NCI-H2227 treated with DMSO at 0.1 percent for 48 hours (cell line): ENCODE results near the gene PLD5.
A peak's percentile ranks its signal among the peaks of the same experiment; 100 is the strongest.
"Not testable (repeated sequence)": the region's sequence is repeated elsewhere in the genome, so short reads cannot be mapped to it uniquely, and the experiment has no call there.

ENCODE experiments used
- DNase-seq: peaks from one replicate; lab custom pipeline; 2025; lab: John Stamatoyannopoulos, UW

PLD5 gene

GRCh38 chr1:242489545-242489944 is 35.0 kb downstream of the PLD5 start:
- DNase-seq: no peak

- peak; percentile 91 for DNase-seq
Measured at GRCh38 chr1:242477944-242478343, 46.6 kb downstream of the PLD5 start.

GRCh38 chr1:242470774-242471173 is 53.7 kb downstream of the PLD5 start:
- DNase-seq: no peak

- DNase-seq: no peak
Measured at GRCh38 chr1:242468784-242469183, 55.7 kb downstream of the PLD5 start.

- peak; percentile 67 for DNase-seq
Measured at GRCh38 chr1:242467556-242468145, 56.8 kb downstream of the PLD5 start.

- DNase-seq: no peak
Measured at GRCh38 chr1:242462867-242463266, 61.6 kb downstream of the PLD5 start.

- not testable (repeated sequence) for DNase-seq
Measured at GRCh38 chr1:242459740-242460139, 64.8 kb downstream of the PLD5 start.

- DNase-seq: no peak
Measured at GRCh38 chr1:242456726-242457269, 67.7 kb downstream of the PLD5 start.

- no peak for DNase-seq
Measured at GRCh38 chr1:242455052-242455361, 69.5 kb downstream of the PLD5 start.

GRCh38 chr1:242454262-242455051 is 70.0 kb downstream of the PLD5 start:
- peak; percentile 82 for DNase-seq

GRCh38 chr1:242452573-242452972 is 71.9 kb downstream of the PLD5 start:
- DNase-seq: no peak

GRCh38 chr1:242449661-242450060 is 74.8 kb downstream of the PLD5 start:
- peak; percentile 86 for DNase-seq

- peak; percentile 86 for DNase-seq
Measured at GRCh38 chr1:242448910-242449645, 75.4 kb downstream of the PLD5 start.

GRCh38 chr1:242447689-242448088 is 76.8 kb downstream of the PLD5 start:
- no peak for DNase-seq

- DNase-seq: no peak
Measured at GRCh38 chr1:242440757-242441156, 83.7 kb downstream of the PLD5 start.

GRCh38 chr1:242435200-242435599 is 89.3 kb downstream of the PLD5 start:
- peak; percentile 63 for DNase-seq

- DNase-seq: no peak
Measured at GRCh38 chr1:242432491-242433095, 91.9 kb downstream of the PLD5 start.

GRCh38 chr1:242431786-242432185 is 92.7 kb downstream of the PLD5 start:
- DNase-seq: no peak

- DNase-seq: no peak
Measured at GRCh38 chr1:242430956-242431355, 93.5 kb downstream of the PLD5 start.

- peak; percentile 78 for DNase-seq
Measured at GRCh38 chr1:242428399-242429190, 95.9 kb downstream of the PLD5 start.

GRCh38 chr1:242427519-242427918 is 97.0 kb downstream of the PLD5 start:
- DNase-seq: peak; percentile 54
